T-helper 22 cell (primary cell): ENCODE data around the gene ZNF169.
"Not testable (repeated sequence)": the region's sequence is repeated elsewhere in the genome, so short reads cannot be mapped to it uniquely, and the experiment has no call there.

Experiments
- DNase-seq: peaks from one replicate; pipeline ENCODE4 v3.0.0-alpha.2; 2020; ENCODE audit warnings: low read depth

ZNF169 gene

GRCh38 chr9:94287877-94288513 is 28.9 kb downstream of the ZNF169 start:
- no peak for DNase-seq

DNA sequence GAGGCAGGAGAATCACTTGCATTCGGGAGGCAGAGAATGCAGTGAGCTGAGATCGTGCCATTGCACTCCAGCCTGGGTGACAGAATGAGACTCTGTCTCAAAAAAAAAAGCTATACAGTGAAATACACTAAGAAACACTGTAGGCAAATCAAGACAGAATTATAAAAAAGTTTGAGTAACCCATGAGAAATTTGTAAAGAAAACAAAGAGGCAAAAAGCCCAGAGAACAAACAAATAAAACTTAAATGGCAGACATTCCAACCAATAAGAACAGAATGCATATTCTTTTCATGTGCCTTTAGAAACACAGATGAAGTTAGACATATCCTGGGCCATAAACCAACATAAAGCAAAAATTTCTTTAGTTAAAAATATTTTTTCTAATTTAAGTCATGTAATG is 30.6 kb downstream of the ZNF169 start:
- no peak for DNase-seq

DNA sequence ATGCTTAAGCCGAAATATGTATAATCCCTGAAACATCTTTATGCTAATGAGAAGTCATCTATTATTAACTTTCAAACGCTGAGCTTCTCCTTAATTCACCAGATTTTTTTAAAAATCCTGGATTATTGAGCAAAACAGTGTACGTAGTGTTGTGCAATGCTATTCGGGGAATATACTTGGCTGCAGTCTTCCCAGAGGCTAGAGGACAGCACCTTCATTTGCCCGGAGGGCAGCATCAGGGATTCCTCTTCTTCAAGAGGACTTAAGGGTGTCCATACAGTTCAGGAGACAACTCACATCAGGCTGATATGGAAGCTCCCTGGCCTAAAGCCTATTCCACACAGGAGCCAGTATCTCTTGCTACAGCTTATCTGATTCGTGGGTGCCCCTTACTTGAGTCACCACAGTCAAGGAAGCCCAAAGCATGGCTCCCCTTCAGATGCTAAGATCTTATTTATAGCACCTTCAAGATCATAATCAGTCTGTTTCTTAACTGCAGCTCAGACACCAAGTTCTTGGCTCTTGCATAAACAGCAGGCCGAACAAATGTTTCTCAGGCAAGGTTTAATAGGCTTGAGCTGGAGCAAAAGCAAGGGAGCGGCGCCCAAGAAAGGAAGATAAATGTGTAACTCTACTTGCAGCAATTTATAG is 40.0 kb downstream of the ZNF169 start:
- no peak for DNase-seq

DNA sequence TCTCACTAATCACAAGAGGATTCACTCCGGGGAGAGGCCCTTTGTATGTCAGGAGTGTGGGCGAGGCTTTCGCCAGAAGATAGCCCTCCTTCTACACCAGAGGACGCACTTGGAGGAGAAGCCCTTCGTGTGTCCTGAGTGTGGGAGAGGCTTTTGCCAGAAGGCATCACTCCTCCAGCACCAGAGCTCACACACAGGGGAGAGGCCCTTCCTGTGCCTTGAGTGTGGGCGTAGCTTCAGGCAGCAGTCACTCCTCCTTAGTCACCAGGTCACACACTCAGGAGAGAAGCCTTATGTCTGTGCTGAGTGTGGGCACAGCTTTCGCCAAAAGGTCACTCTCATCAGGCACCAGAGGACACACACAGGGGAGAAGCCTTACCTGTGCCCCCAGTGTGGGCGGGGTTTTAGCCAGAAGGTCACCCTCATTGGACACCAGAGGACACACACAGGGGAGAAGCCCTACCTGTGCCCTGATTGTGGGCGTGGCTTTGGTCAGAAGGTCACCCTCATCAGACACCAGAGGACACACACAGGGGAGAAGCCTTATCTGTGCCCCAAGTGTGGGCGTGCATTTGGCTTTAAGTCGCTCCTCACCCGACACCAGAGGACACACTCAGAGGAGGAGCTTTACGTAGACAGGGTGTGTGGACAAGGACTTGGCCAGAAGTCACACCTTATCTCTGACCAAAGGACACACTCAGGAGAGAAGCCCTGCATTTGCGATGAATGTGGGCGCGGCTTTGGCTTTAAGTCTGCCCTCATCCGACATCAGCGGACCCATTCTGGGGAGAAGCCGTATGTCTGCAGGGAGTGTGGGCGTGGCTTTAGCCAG is 41.6 kb downstream of the ZNF169 start:
- no peak for DNase-seq

GRCh38 chr9:94301583-94301982 is 42.5 kb downstream of the ZNF169 start:
- no peak for DNase-seq

DNA sequence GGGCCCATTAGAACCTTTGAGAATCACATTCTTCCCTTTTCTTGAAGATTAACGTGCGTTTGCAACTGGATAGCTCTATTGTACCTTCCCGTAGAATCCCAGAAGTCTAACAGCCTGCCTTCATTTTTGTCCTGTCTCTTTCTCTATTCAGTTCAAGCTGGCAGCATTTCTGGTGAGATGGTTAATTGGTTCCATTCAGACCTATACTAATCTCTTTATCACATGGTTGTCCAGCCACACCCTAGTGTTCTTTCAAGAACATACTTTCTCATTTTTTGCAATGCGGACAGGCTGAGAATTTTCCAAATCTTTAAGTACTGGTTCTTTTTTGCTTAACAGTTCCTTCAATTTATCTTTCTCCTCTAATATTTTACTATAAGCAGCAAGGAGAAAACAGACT is 43.3 kb downstream of the ZNF169 start:
- no peak for DNase-seq

DNA sequence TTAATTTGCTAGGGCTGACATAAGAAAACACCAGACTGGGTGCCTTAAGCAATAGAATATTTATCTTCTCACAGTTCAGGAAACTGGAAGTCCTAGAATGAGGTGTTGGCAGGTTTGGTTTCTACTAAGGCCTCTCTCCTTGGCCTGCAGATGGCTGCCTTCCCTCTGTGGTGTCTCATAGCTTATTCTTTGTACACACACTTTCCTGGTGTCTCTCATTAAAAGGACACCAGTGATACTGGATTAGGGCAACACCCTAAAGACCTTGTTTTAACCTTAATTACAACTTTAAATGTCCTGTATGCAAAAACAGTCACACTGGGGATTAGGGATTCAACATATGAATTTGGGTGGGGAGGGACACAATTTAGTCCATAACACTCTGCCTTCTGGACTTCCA is 44.2 kb downstream of the ZNF169 start:
- DNase-seq, result no peak

DNA sequence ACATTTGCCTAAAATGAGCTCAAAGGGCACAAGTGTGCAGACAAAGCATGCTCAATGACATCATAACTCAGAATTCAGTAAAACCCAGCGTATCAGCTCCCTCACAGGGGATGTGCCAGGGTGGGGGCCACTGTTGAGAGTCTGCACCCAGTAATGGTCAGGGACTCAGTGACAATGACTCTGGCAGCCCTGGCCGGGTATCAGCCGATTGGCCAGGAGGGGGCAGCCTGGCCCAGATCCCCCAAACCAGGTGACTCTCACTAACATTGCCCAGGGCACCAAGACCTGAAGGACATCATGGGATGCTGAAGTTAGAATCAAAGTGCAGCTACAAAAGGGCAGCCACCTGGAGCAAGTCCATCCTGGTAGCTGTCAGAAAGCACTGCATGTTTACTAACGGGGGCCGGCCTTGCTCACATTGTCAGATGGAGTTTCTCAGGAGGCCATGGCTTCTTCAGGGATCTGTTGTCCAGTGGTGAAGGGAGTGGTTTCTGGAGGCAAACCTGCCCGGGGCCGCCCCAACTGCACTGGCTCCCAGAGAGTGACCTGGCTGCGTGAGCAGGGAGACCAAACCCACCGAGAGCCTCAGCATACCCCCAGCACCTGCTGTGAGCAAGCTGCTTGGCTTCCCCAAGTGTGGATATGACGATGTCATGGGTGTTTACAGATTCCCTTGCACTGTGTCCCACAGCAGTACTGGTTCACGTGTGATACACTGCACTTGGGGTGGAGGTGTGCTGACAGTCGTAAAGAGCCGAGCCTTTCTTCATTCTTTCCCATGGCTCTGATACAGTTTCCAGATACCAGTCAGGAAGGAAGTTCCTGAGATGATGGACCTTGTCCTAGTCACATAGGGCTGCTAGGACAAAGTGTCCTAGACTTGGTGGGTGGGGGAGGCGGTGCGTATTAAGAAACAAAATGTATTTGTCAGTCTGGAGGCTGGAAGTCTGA is 56.2 kb downstream of the ZNF169 start:
- not testable (repeated sequence) for DNase-seq

- DNase-seq, result not testable (repeated sequence)
Observed at GRCh38 chr9:94316236-94316635, 57.1 kb downstream of the ZNF169 start.

DNA sequence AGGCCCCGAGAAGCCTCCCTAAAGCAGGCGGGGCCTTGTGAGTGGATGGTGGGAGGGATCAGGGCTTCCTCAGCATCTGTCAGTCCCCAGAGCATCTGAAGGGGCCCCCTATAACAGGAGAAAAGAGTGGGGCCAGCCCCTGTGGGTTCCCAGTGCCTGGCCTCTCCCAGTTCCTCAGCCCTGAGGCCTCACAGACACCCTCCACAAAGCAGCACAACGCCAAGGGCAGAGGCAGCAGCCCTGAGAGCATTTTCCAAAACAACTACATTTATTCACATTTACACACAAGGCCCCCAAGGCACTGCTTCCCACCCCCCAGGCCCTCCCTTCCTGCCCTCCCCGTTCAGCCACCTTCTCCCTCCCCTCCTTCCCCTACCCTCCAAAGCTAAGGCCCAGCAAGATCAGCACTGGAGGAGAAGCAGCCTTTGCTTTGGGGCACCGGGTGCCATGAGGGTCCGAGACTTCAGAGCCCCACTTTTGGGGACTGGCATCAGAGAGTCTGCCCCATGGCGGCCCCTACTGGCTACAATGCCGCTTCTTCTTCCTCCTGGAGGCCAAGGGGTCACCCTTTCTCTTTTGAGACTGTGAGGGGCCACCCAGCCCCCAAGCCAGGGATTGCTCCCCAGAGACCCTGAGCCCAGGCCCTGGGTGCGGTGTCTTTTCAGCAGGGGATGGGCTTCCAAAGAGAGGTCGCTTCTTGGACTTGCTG is 59.0 kb downstream of the ZNF169 start:
- not testable (repeated sequence) for DNase-seq

- DNase-seq, result not testable (repeated sequence)
Observed at GRCh38 chr9:94322342-94322940, 63.3 kb downstream of the ZNF169 start.

- DNase-seq, result not testable (repeated sequence)
Observed at GRCh38 chr9:94323153-94323798, 64.2 kb downstream of the ZNF169 start.

- not testable (repeated sequence) for DNase-seq
Observed at GRCh38 chr9:94325583-94325982, 66.5 kb downstream of the ZNF169 start.

- not testable (repeated sequence) for DNase-seq
Observed at GRCh38 chr9:94328544-94328943, 69.4 kb downstream of the ZNF169 start, which contains the start of gene NUTM2F. Gene NUTM2F (minus strand): TSS chr9:94328644. CDS start chr9:94328623, 21 bp downstream.

DNA sequence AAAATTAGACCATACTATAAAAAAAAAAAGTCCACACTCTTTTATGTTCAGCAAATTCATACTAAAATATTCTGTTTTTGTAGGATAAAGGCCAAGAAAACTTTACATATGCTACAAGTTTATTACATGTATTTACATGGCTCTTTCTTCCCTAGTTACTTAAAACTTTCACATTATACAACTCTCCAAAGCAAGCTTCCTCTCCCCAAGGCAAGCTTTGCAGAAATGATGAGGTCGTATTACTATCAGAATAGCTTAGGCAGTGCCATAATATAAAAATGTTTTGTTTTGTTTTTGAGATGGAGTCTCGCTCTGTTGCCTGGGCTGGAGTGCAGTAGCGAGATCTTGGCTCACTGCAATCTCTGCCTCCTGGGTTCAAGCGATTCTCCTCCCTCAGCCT is 77.3 kb downstream of the ZNF169 start:
- not testable (repeated sequence) for DNase-seq

- DNase-seq, result not testable (repeated sequence)
Observed at GRCh38 chr9:94338723-94339122, 79.6 kb downstream of the ZNF169 start.

DNA sequence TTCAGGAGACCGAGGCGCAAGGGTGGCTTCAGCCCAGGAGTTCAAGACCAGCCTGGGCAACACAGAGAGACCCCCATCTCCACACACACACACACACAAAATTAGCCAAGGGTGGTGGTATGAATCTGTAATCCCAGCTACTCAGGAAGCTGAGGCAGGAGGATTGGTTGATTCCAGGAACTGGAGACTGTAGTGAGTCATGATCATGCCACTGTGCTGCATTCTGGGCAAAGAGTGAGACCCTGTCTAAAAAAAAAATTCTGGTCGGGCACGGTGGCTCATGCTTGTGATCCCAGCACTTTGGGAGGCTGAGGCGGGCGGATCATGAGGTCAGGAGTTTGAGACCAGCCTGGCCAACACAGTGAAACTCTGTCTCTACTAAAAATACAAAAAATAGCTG is 80.6 kb downstream of the ZNF169 start:
- DNase-seq, result not testable (repeated sequence)

GRCh38 chr9:94340750-94341149 is 81.7 kb downstream of the ZNF169 start:
- not testable (repeated sequence) for DNase-seq

- not testable (repeated sequence) for DNase-seq
Observed at GRCh38 chr9:94341703-94342102, 82.6 kb downstream of the ZNF169 start.

GRCh38 chr9:94347451-94347850 is 88.4 kb downstream of the ZNF169 start:
- DNase-seq, result not testable (repeated sequence)
